GM19043 (cell line): ENCODE measurements around the gene PPM1A.

Experiments used
- ATAC-seq: cut with Tn5 transposase; IDR thresholded peaks from one replicate; pipeline ENCODE4 v1.9.1; 2021; ENCODE audit warnings: low read depth; ENCODE audit not compliant: unreplicated experiment

PPM1A gene

DNA sequence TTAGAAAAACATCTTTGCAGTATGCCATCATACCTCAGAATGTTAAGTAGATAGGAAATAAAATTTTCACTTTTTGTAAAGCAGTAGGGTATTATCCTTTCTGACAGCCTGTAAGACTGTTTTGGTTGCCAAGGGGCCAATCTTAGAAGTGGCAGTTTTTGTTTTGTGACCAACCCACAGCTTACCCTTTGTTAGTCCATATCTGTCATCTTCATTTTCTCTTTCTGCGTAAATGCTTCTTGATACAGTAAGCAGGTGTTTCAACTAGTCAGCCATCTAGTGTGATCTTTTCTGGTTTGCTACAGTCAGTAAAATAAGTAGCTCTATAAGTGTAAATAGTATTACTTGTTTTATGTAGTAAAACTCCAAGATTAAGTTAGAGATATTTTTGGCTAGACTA lies 8.8 kb downstream of the PPM1A start:
- ATAC-seq: no peak

DNA sequence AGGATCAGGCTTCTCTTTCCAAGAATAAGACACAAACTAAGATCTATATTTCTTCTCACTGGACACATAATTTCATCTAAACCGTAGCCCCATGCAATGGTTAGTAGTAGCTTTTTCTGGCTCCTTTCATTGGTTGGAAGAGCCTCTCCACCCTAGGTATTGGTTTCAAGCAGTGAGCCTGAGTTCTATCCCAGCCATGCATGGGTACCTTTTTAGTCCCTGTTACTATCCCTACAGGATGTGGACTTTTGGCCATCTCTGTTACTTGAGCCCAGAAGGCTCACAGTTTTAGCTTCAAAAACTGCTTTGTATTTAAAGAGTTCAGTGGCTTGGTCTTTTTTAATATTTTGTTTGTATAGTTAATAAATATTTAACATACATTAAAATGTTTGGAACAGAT lies 16.1 kb downstream of the PPM1A start:
- ATAC-seq: no peak

DNA sequence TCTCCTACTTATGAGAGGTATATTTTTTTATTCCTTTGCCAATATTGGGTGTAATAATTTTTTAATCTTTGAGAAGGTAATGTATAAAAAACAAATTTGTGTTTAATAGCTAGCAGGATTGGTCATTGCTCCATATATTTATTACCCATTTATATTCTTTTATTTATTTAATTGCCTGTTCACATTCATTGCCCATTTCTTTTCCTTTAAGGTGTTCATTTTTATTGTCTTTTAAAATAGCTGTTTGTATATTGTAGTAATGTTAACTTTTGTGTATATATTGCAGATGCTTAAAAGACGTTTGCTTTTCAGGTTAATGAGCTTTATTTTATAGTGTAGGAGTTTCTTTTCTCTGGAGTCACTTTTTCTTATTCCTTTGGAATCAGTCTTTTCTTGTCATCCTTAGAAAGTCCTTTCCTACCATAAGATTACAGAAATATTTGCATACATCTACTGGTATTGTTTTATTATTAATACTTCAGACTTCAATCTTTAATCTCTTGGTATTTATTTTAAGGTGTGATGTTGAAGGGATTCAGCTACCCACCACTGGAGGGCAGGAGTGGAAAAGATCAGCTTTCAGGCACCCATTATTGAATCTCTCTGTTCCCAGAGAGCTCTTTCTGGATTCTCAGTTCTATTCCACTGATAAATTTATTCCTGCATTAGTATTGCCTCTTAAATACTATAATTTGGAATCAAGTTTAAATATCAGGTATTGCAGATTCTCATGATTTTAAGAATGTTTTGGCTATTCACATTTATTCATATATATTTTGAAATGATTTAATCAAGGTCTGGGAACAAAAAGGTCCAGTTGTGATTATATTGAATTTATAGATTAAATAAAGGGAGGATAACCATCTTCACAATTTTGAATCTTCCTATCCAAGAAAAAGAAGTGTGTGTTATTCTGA lies 17.3 kb downstream of the PPM1A start:
- ATAC-seq: no peak

DNA sequence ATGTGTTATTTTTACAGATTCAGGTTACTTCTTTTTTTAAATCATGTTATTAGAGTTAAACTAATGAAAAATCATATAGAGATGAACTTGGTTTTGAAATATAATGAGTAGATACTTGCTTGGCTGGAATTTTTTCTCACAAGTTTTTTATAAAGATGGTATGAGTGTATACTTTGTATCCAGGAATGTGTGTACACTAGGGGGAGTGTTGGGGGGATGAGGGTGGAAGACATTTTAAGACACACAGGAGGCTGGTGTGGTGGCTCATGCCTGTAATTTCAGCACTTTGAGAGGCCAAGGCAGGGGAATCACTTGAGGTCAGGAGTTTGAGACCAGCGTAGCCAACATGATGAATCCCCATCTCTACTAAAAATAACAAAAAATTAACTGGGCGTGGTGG lies 23.2 kb downstream of the PPM1A start:
- no peak for ATAC-seq

DNA sequence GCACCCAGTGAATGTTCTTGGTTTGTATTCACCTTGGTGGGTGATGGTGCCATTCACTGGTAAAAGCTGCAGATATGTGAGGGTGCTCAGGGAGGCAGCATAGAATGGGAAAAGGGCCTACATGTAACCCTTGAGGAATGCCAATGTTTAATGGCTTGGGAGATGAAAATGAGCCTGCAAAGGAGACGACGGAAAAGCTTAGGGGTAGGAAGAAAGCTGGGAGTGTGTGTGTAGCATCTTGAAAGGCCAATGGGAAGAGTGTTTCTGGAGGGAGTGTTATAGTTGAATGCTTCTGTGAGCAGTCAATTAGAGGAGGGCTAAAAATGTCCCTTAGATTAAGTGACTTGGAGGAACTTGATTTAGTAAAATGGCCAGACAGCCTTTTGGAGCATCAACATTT lies 24.9 kb downstream of the PPM1A start:
- ATAC-seq: no peak

DNA sequence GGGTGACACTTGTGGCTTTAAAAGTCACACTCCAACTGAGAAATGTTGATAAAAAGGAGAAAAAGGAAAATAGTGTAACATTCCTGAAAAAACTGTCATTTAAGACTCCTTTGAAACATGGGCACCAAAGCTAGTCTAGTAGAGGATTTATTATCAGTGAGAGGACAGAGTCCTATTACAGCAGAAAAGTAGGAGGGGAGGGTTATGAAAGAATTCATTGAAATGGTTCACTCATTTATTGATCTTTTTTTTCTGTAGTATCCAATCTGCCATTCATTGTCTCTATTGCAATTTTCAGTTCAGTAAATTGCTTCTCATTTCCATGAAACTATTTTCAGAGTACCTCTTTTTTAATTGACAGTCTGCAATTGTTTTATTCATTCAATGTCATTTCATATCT lies 25.4 kb downstream of the PPM1A start:
- ATAC-seq: no peak

DNA sequence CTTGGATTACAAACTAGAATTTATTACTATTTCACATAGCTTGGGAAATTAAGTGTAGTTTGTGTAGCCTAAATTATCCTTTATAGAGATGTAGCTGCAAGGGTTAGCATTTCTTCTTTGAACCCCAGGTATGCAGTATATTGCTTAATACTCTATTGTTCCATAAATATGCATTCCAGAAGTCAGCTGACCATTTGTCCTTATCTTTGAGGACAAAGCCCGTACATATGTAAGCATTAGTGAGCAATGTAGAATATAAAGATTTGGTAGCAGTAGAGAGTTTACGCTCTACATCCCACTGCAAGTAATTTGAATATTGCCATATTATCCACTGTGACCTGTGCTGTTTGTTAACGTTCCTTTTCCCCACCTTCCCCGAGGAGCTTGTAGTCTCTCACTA lies 26.9 kb downstream of the PPM1A start:
- ATAC-seq: no peak

DNA sequence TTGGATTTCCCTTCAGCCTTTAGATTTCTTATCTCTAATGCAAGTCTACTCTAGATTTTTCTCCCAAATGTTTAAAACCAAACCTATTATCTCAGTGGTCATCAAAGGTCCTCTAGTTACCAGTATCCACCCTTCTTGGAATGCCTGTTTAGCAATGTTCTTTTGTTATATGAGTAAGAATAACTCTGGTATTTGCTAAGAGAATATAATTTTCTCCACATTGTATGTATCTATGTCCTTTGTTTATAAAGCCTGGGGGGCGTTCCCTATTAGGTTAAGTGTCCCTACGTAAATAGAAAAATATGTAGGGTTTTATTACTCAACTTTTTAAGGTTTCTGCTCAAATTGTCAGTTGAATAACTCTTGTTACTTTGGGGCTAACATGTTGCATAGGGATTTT lies 27.3 kb downstream of the PPM1A start:
- no peak for ATAC-seq

DNA sequence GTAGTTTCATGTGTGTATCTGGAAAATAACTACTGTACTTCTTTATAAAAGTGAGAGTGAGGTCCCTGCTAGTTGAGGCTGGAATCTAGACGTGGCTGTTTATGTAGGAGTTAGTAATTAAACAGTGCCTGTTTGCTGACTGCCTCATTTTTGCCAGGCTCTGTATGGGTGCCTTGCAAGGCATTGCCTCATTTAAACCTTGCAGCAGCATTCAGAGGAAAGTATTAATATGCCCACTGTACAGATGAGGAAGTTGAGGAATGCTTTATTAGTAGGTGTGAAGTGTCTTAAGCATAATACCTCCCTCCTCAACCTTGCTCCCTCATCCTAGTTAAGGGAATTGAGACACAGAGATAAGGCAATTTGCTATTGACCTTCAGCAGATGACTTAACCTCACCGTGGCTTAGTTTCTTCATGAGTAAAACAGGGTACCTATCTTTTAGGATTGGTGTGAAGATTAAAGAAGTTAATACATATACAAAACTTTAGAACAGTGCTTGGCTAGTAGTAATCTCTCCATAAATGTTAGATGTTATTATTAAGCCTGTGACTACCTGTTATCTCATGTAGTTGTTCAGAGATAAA lies 28.7 kb downstream of the PPM1A start:
- ATAC-seq: no peak

DNA sequence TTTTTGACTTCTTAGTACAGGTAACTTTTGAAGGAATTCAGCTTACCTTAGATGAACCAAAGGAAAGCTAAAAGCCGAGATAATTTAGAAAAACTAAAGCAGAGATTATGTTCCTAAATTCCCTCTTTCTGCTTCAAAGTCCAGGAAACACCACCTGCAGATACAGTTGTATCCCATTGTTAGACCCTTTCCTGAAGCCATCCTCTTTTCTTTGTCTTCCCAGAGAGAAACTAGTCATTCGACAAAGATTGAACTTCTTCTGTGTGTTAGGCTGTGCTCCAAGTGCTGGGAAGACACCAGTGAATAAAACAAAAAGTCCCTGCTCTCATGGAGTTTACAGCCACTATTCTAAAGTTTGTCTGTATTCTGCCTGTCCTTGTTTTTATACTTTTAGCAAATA lies 29.3 kb downstream of the PPM1A start:
- ATAC-seq: no peak

DNA sequence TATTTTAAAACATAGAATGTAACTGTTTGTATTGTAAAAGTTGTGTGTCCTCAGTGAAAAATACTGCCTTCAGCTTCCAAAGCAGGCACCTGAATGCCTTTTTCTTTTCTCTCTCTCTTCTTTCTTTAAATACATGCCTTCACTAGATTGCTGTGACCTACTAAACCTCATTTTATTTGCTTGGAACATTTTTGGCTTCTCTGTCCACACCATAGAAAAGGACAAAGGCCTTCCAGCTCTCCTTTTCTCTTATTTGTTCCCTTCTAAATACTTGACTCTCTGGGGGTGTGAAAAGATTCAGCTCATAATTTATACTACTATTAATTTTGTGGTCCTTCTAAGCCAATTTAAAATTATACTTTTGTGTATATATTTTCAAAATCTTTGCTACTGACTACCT lies 38.4 kb downstream of the PPM1A start:
- no peak for ATAC-seq

DNA sequence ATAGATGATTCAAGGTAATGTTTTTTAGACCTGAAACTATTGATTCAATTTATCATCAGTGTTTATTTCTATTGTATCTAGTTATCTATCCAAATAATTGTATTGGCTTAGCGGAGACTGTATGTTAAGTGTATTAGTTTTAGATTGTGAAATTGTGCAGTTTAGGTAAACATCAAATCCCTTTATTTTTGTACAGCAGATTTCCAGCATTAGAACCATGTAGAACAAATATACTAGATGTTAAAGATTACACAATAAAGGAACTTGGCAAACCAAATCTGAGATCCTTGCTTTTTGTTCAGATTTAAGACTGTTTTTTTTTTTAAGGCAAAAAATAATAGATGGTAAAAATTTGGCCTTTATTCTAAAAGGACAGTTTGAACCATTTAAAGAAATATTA lies 39.3 kb downstream of the PPM1A start:
- ATAC-seq: no peak

DNA sequence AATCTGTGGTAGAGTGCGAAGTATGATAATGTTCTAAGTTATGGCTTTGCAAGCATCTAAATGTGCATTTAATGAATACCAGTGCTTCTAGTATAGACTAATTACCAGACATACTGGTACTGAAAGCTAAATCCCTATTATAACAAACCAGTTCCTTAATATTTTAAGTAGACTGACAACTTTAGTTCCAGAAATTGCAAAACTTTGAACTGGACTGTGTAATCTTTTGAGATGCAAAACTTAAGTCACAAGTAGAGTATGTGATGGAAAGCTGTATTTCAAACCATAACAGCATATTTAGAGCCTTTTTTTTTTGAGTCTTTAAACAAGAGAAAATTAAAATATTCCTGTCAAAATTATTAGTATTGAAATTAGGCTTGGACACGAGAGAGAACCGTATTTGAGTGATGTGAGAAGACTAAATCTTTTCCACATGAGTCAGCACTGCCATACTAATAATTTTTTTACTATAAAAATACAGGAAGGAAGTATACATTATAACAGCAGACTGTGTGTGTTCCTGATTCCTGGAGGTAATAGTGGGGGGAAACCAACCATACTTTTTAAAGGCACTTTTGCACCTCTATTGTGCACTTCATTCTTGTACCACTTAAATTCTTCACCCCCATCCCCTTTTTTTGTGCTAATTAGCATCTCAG lies 45.5 kb downstream of the PPM1A start:
- no peak for ATAC-seq

DNA sequence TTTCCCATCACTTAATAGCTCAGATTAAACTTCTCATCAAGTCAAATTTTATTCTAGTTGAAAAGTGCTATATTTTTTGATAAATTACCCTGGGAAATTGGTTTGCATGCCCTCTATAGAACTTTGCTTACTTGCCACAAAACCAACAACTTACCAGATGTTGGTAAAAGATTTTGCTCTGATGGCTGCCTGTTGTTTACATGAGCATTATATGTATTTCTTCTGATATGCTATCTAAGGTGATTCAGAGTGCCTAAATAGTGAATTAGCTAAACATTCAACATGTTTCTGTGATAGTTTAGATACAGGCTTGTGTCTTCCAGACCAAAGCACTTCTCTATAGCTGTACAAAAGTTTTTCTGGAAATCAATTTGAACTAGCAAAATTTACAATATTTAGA lies 51.0 kb downstream of the PPM1A start:
- ATAC-seq: no peak

DNA sequence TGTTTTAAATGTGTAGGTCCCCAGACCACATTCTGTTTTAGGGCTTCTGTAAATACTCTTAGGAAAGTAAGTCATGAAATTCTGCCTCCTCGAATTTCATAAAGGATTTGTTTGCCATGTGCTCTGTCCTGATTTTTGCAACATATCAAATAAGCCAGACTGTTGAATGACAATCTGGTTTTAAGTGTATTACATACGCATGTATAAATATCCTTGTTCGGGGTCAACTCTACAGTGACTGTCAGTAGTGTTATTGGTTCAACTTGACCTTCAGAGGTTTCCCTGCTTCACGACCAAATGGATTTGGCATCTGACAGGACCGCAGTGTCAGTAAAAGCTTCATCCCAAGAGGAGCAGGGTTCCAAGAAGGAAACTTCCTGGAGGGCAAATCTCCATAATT lies 52.7 kb downstream of the PPM1A start:
- no peak for ATAC-seq

DNA sequence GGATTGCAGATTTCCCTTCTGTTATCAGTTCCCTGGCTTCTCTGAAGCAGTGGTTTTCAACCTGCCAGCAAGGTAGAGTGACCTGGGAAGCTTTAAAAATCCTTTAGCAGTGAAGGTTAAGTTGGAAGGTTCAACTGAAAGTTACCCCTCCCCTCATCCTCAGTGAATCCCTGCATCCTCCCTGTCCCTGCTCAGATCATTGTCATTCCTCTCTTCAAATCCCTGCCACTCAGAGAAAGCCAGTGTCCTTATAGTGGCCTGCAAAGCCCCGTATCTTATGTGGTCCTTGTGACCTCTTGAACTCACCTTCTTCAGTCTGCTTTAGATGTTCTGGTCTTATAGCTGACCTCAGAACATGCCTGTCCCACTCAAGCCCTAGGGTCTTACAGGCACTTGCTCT lies 53.6 kb downstream of the PPM1A start:
- no peak for ATAC-seq

DNA sequence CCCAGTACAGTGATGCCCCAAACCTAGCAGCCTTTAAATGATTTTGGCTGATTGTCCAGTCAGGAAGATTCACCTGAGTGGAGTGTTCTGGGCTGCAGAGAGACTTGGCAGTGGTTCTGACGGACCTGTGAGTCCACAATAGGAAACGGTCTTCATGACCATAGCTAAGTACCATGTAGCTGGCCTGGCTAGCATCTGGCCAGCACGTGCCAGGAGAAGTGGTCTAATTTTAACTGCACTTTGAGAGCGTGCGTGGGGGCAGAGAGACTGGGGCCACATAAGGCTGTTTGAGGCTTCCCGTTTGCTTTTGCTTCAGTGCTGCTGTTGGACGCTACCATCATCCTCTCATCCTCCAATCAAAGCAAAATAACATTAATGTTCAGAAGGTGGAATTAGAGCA lies 54.7 kb downstream of the PPM1A start:
- no peak for ATAC-seq

DNA sequence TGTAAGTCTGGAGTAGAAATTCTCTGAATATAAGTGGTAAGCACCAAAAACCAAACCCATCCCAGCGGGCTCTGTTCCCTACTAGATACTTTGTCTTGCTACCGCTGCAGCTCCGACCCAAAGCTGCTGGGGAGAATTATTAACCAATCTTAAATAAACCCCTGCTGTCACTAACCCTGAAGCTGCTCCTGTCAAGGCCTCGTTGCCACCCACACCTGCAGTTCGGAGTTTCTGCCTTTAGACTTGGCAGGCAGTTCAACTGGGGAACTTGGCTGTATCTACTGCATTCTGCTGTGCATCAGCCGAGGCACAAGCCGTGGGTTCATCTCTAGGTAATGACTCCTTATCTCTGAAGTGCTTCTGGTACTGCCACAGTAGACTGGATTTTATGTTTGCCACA lies 55.5 kb downstream of the PPM1A start:
- ATAC-seq: no peak

DNA sequence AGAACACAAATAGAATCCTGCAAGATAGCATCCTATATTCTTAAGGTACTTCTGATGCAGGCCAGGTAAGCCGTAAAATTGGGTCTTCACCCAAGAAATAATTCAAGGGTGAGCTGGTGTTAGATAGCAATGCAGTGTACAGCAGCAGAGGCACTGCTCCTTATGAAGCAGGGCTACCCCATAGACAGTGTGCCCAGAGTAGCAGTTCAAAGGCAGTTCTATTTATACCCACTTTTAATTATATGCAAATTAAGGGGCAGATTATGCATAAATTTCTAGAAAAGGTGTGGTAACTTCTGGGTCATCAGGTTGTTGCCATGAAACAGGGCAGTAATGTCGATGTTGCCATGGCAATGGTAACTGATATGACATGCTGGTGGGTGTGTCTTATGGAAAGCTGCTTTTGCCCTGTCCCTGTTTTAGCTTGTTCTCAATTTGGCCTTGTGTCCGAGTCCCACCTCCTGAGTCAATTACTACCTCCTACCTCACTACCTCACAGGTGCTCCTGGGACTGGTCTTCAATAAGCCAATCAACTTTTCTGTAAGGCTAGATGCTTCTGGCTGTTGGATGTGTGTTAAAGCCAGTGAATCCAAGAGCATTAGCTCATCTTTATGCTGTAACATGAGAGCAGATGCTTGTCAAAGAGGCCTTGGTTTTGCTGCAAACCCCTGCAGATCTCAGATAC lies 61.0 kb downstream of the PPM1A start:
- ATAC-seq: no peak

DNA sequence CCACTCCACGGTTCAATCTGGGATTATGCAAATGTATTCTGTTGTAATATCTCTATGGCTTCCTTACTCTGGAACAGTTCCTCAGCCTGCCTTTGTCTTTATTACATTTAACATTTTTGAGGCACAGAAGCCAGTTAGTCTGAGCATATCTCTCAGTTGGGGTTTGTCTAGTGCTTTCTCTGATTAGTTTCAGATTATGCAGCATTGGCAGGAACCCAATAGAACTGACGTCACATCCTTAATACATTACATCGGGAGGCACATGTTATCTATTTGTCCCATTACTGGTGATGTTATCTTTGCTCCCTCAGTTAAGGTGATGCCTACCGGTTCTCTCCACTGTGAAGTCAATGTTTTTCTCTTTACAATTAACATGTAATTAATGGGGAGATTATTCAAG lies 62.4 kb downstream of the PPM1A start:
- ATAC-seq: no peak

DNA sequence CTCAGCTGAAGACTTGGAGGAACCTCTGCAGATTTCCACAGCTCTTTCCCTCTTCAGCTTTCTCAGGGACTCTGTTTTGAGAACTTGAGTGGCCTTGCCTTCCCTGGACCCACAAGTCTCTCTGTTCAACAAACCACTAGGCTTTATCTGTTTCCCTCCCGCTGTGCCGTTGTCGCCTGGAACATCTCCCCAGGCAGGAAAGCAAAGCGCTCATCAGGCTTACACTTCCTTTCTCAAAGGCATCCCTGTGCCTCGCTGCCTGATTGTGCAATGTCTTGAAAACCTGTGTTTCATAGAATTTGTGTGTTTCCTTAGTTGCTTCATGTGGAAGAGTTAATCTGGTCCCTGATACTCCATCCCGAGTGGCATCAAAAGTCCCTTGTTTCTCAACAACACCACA lies 64.1 kb downstream of the PPM1A start:
- no peak for ATAC-seq
